G401 (cell line): Measurements from ENCODE around the gene MAFF. TPM values are rescaled to one million over a fixed set of nuclear protein-coding genes. Genes with fewer than 3 reads are reported as not detected.

Source experiments
- DNase-seq: peaks from one replicate; pipeline ENCODE4 v3.0.0-alpha.2; 2015; ENCODE audit warnings: low spot score
- in situ Hi-C: cut with HindIII; loops from 2 replicates; pipeline ENCODE4 v1.10.0; 2016; ENCODE audit warnings: low sequenced_read_pairs, mixed read lengths
- total RNA-seq: library from RNA; depleted of rRNA; stranded (reverse); fragments of >200 nt; shearing (Covaris generic); gene quantifications from 2 replicates; pipeline ENCODE4 v1.2.3, GENCODE V29; 2014; rRNA removed

Gene MAFF
- total RNA-seq, 1 experiment from 2014 or later: 11.9 TPM

DNA sequence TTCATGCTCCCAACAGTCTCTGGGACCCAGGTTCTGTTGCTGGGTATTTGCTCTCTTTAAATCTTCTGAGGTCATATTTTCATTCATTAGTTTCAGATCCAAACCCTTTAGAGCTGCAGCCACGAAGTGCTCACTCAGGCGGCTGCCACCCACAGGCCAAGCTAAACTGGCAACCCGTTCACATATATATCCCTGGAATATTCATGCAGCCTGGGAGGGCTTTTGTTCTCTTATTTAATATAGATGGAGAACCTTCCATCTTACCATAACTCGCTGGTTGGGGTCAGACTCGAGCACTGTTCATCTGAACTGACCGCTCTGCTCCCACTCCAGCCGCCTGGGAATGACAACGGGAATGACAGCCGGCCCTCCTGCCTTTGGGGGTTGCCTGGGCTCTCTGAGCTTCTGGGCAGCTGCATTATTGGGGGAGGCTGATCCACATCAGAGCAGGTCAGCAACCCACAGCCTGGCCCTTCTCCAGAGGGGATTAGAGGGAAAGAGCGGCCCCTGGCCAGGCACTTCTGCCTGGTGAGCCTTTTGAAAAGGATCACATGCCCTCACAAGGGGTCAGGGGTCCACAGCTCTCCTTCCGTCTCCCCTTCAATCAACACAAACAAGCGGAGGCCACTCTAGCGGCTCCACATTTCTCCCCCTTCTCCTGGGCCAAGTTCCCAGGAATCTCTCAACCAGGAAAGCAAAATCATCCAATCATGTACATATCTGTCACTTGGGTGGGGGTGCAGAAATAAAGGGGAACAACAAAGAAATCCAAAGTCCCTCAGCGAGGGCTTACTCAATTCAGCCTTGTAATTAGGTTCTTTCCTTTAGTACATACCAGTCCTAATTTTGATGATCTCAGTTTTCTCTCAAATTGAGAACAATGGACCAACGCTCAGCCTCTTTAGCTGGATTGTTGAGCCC is 59.2 kb downstream of the MAFF start:
- in situ Hi-C loops: loop anchor here (25.0 kb wide), 1 partner anchor 149 kb away; the partner anchor contains the start of gene BAIAP2L2
- peak; percentile 68 for DNase-seq

GRCh38 chr22:38262051-38262795 is 60.4 kb downstream of the MAFF start:
- DNase-seq: peak; percentile 82
- in situ Hi-C loops: loop anchor here (25.0 kb wide), 1 partner anchor 150 kb away; the partner anchor contains the start of gene BAIAP2L2

GRCh38 chr22:38264322-38264843 is 62.6 kb downstream of the MAFF start:
- in situ Hi-C loops: loop anchor here (25.0 kb wide), 1 partner anchor 152 kb away; the partner anchor contains the start of gene BAIAP2L2
- DNase-seq: no peak

Other genes starting within 250 kb of the MAFF start
- gene C22orf23, start 248.4 kb upstream of the MAFF start, total RNA-seq: not detected in 2 replicates
- gene POLR2F, start 248.3 kb upstream of the MAFF start, total RNA-seq: 225 and 303 TPM in 2 replicates
- not detected in 2 replicates for gene SOX10, start 217.4 kb upstream of the MAFF start, total RNA-seq
- gene PICK1, start 144.6 kb upstream of the MAFF start, total RNA-seq: 23.3 and 35.1 TPM in 2 replicates
- not detected in 2 replicates for gene SLC16A8, start 117.8 kb upstream of the MAFF start, total RNA-seq
- gene BAIAP2L2, start 91.3 kb upstream of the MAFF start, total RNA-seq: 0.20 and 0.55 TPM in 2 replicates
- gene PLA2G6, start 20.2 kb upstream of the MAFF start, total RNA-seq: 11.4 TPM in 2 replicates
- 16.2 and 20.5 TPM in 2 replicates for gene TMEM184B, start 71.0 kb downstream of the MAFF start, total RNA-seq
- 94.4 and 129 TPM in 2 replicates for gene CSNK1E, start 115.4 kb downstream of the MAFF start, total RNA-seq